ENCODE results near the gene YBX2. TPM values are rescaled to one million over a fixed set of nuclear protein-coding genes. Genes with fewer than 3 reads are reported as not detected.

Gene YBX2
- total and polyA plus RNA-seq, 2 donors (not counting 1 experiment from before 2014, with no cell fraction given) = under 0.01 TPM; not detected in 1

GRCh38 chr17:7315570-7316235 lies 21.3 kb upstream of the YBX2 start:
- Histone ChIP-seq H3K4me2 (ENCODE audit: extremely low read depth, insufficient read depth, low read length) (peak overlapping the region; percentile 89), H3K27me3 (ENCODE audit: control insufficient read depth, insufficient read depth, low read length) (no peaks in the 10 kb centered on the region), H3K9me3 (ENCODE audit: control insufficient read depth, insufficient read depth, low read depth, low read length) (no peaks in the 10 kb centered on the region), H3K9ac (ENCODE audit: insufficient read depth, low read length) (peak overlapping the region; percentile 85), H2AFZ (ENCODE audit: low read length) (peak overlapping the region; percentile 57), H3K79me2 (ENCODE audit: control insufficient read depth, insufficient read depth, low read length) (peaks cover 17% of the 10 kb centered on the region), H3K4me1 (ENCODE audit: control insufficient read depth, extremely low read depth, insufficient read depth, low read length) (peaks cover 8% of the 10 kb centered on the region), H3K27ac (ENCODE audit: insufficient read depth, low read length) (peak overlapping the region; percentile 75), H4K20me1 (ENCODE audit: control insufficient read depth, extremely low read depth, insufficient read depth, low read length) (no peaks in the 10 kb centered on the region), H3K36me3 (ENCODE audit: control insufficient read depth, insufficient read depth, low read length) (peaks cover 32% of the 10 kb centered on the region), H3K4me3 (replicated peaks in 1 of 4; ENCODE audit: control extremely low read depth in 1 of 4, insufficient read depth in 1 of 4, low read depth in 3 of 4, low read length in 4 of 4) (peak overlapping the region; percentile 65 to 88 (median 70))
- TF ChIP-seq CTCF (conservative IDR thresholded peaks at IDR 0.05 in 1 of 2, IDR thresholded peaks at IDR 0.05 in 1 of 2; ENCODE audit: low read depth in 1 of 2, low read length in 2 of 2) = no peak
- TF ChIP-seq EZH2 (IDR thresholded peaks at IDR 0.05; ENCODE audit: low read length, missing control alignments) = no peak
- DNase-seq (ENCODE audit: low read depth in 2 of 2) = no peak

GRCh38 chr17:7314719-7315569 lies 20.5 kb upstream of the YBX2 start, which contains the start of gene GPS2:
Gene GPS2, minus strand, starts transcription at chr17:7315360. Its CDS starts 308 bp downstream, at chr17:7315052.
- peaks cover 8% of the 10 kb centered on the region for H3K4me1 ChIP-seq (ENCODE audit: control insufficient read depth, extremely low read depth, insufficient read depth, low read length)
- DNase-seq (ENCODE audit: low read depth in 2 of 2) = peak; percentile 78 to 80
- no peaks in the 10 kb centered on the region for H4K20me1 ChIP-seq (ENCODE audit: control insufficient read depth, extremely low read depth, insufficient read depth, low read length)
- peak within 1 kb of the TSS; percentile 75 for H3K27ac ChIP-seq (ENCODE audit: insufficient read depth, low read length)
- TF ChIP-seq EZH2 (IDR thresholded peaks at IDR 0.05; ENCODE audit: low read length, missing control alignments) = no peak
- no peak for TF ChIP-seq CTCF (conservative IDR thresholded peaks at IDR 0.05 in 1 of 2, IDR thresholded peaks at IDR 0.05 in 1 of 2; ENCODE audit: low read depth in 1 of 2, low read length in 2 of 2)
- no peaks in the 10 kb centered on the region for H3K9me3 ChIP-seq (ENCODE audit: control insufficient read depth, insufficient read depth, low read depth, low read length)
- H3K79me2 ChIP-seq (ENCODE audit: control insufficient read depth, insufficient read depth, low read length) = peaks cover 24% of the 10 kb centered on the region
- peak within 1 kb of the TSS; percentile 89 for H3K4me2 ChIP-seq (ENCODE audit: extremely low read depth, insufficient read depth, low read length)
- peak within 1 kb of the TSS; percentile 57 for H2AFZ ChIP-seq (ENCODE audit: low read length)
- H3K4me3 ChIP-seq (replicated peaks in 1 of 4; ENCODE audit: control extremely low read depth in 1 of 4, insufficient read depth in 1 of 4, low read depth in 3 of 4, low read length in 4 of 4) = peak within 1 kb of the TSS; percentile 66 to 88 (median 78)
- H3K36me3 ChIP-seq (ENCODE audit: control insufficient read depth, insufficient read depth, low read length) = peaks cover 33% of the 10 kb centered on the region
- peak within 1 kb of the TSS; percentile 85 for H3K9ac ChIP-seq (ENCODE audit: insufficient read depth, low read length)
- no peaks in the 10 kb centered on the region for H3K27me3 ChIP-seq (ENCODE audit: control insufficient read depth, insufficient read depth, low read length)

All from fibroblast of lung (primary cell).